G401.6 (cell line): Measurements from ENCODE around the gene NME4.

Experiments
- FAIRE-seq: peaks from 2 replicates; lab custom pipeline; 2012; peaks lifted over from hg19 to GRCh38; lab: Jason Lieb, UNC

The NME4 gene

DNA sequence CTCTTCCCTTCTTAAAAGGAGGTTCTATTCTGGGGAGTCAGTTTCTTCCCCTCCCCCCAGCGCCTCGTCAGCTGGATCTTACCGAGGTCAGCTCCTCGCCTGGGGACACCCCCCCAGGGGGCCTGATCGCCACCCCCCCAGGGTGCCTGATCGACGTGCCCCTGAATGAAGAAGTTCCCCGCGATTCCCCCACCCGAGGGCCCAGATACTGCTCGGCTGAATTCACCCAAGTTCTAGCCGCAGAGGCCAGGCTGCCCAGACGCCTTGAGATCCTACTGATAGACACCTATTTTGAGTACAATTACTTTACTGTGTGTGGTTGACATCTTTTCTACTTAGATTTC, 29.9 kb downstream of the NME4 start:
- no peak for FAIRE-seq

DNA sequence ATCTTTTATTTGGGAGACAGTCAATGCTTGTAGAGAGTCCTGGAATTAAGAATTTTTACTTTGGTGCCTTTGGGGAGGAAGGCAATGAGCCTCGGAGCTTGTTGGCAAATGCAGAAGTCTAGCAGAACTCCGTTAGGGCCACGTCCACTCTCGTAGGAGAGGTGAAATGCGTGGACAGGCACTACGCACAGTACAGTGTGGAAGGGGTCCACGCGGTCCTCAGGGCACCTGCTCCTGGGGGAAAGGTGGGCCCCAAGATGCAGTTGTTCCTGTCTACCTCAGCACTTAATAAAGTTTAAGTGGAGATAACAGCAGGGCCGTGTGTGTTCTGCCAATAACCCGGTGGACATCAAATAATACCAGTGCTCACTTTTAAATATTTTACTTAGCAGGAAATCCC, 30.3 kb downstream of the NME4 start:
- no peak for FAIRE-seq

GRCh38 chr16:430904-431303, 33.9 kb downstream of the NME4 start:
- no peak for FAIRE-seq

DNA sequence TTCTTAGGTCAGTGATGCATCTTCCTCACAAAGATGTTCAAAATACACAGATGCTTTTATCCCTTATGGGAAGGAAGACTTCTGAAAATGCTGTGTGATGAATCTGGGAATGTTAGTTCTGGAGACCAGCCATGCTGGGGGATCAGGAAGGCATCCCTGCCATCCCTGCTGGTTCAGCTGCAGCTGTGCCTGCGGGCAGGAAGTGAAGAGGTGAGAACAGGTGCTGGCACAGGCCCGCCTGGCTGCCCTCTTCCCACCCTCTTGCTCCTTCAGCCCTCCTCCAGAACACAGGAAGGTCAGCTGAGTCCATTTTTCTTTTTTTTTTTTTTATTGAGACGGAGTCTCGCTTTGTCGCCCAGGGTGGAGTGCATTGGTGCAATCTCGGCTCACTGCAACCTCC, 43.6 kb downstream of the NME4 start:
- no peak for FAIRE-seq

DNA sequence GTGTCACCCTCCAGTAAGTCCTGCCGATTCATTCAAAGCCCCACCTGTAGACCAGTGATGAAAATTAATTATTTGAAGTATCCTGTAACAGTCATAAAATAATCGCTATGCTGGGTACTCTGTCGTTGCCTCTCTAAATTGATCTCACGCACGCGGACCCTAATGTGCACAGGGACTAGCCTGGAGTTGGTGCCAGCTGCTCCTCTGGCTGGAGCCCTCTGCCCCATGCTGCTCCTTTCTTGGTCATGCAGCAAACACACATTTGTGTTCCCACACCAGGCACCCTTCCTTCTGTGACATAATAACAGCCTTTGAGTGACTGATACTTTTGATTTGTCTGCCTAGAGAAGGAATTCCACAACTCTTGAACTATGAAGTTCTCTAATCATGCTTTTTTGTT, 44.4 kb downstream of the NME4 start:
- no peak for FAIRE-seq

DNA sequence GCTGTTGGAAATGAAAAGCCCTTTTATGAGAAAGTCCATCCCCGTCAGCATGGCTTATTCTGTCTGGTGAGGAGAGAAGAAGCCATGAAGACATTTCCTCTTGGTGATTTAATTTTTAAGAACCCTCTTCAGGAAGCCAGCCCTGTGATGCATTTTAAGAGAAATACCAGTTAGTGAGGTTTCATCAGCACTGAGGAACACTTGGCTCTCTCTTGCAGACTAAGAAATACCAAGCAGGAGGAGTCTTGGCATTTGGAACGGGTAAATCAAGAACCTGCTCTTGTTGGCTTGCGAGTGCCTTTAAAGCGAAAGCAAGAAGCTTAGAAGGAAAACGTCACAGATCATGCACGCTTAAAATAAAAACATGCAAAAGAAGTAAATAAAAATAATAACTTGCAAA, 46.0 kb downstream of the NME4 start:
- no peak for FAIRE-seq

GRCh38 chr16:444027-444426, 47.0 kb downstream of the NME4 start:
- no peak for FAIRE-seq

- no peak for FAIRE-seq
These were observed 48.6 kb downstream of the NME4 start for GRCh38 chr16:445566-445965.
